HG03039 (cell line): ENCODE results near the gene PSMD2.

Experiments used
- ATAC-seq: cut with Tn5 transposase; IDR thresholded peaks from one replicate; pipeline ENCODE4 v1.9.1; 2021; ENCODE audit warnings: mild to moderate bottlenecking, moderate library complexity; ENCODE audit not compliant: unreplicated experiment

Gene PSMD2

GRCh38 chr3:184315871-184316661, 17.0 kb downstream of the PSMD2 start:
- ATAC-seq = no peak

GRCh38 chr3:184316792-184317191, 17.8 kb downstream of the PSMD2 start:
- no peak for ATAC-seq

DNA sequence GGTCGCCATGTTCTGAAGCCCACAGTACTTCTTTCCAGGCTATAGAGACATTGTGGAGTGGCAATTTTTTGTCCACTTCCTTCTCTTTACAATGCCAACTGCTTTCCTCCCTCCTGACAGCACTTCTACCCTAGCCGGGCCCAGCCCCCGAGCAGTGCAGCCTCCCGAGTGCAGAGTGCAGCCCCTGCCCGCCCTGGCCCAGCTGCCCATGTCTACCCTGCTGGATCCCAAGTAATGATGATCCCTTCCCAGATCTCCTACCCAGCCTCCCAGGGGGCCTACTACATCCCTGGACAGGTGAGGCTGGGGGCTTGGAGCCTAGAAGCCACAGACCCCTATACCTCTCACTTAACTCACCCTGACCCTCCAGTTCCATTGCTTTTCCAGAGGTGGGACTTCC, 18.2 kb downstream of the PSMD2 start:
- no peak for ATAC-seq

DNA sequence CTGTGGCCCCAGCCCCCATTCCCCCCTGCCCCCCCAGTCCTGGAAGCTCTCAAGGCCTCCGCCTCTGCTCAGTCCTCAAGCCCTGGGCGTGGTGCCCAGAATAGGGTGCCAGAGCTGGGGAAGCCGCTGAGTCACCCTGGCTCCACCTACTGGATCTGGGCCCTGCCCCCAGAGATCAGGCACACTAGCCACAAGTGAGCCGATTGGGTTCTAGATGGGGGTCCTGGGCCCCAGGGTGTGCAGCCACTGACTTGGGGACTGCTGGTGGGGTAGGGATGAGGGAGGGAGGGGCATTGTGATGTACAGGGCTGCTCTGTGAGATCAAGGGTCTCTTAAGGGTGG, 21.0 kb downstream of the PSMD2 start:
- ATAC-seq = no peak

- no peak for ATAC-seq
These were observed 22.6 kb downstream of the PSMD2 start for GRCh38 chr3:184321666-184322065.

DNA sequence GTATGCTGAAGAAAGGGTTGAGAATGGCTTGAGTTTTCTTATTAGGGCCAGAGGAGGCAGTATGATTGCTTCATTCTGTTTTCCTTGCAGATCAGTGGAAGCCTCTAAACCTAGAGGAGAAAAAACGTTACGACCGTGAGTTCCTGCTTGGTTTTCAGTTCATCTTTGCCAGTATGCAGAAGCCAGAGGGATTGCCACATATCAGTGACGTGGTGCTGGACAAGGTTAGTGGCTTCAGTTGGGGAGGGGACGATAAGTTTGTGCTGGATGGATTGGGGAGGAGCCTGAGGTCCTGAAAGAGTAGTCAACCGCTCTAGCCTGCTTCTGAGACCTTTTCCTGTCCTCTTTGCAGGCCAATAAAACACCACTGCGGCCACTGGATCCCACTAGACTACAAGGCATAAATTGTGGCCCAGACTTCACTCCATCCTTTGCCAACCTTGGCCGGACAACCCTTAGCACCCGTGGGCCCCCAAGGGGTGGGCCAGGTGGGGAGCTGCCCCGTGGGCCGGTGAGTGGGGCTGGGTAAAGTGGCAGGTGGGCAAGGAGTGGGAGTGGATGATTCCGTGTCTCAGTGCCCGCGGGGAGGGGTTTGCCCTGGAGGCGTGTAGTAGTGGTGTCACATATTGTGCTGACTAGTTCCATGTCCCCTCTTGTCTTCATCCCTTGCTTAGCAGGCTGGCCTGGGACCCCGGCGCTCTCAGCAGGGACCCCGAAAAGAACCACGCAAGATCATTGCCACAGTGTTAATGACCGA, 23.9 kb downstream of the PSMD2 start:
- ATAC-seq = no peak

DNA sequence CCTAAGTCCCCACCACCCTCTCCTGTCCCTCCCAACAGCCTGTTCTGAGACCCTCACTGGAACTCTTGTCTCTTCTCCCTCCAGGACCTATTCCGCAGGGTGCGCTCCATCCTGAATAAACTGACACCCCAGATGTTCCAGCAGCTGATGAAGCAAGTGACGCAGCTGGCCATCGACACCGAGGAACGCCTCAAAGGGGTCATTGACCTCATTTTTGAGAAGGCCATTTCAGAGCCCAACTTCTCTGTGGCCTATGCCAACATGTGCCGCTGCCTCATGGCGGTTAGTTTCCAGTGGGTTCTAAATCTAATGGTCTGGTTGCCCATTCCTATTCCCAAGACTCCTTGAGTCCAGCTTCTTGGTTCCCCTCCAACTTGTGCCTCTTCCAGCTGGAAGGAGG, 24.7 kb downstream of the PSMD2 start:
- no peak for ATAC-seq

DNA sequence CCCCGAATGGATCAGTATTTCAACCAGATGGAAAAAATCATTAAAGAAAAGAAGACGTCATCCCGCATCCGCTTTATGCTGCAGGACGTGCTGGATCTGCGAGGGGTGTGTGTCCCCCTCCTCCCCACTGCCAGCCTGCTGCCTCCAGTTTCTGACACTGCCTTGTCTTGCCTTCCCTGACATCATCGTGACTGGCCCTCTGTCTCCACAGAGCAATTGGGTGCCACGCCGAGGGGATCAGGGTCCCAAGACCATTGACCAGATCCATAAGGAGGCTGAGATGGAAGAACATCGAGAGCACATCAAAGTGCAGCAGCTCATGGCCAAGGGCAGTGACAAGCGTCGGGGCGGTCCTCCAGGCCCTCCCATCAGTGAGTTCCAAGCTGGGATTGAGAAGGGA, 26.2 kb downstream of the PSMD2 start:
- ATAC-seq = no peak

DNA sequence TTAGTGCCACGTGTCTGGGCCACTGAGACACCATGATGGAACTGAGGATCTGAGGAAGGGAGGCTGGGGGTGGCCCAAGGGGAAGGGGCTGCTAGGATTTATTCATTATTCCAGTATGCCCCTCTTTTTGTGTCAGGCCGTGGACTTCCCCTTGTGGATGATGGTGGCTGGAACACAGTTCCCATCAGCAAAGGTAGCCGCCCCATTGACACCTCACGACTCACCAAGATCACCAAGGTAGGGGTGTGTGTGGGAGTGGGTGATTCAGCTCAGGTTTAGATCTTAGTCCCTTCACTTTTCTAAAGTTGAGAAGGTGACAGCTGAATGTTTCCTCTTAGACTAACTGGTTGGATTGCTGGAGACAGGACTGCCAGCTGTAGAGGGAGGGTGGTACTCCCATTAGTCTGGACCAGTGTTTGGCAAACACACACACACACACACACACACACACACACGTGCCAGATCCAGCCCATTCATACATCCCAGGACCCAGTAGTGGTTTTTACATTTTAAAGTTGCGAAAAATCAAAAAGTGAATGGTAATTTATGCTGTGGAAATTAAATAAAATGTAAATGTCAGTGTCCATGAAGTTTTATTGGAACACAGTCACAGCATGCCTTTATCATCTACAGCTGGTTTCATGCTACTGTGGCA, 26.8 kb downstream of the PSMD2 start:
- ATAC-seq = no peak

GRCh38 chr3:184327171-184327570, 28.1 kb downstream of the PSMD2 start:
- no peak for ATAC-seq

DNA sequence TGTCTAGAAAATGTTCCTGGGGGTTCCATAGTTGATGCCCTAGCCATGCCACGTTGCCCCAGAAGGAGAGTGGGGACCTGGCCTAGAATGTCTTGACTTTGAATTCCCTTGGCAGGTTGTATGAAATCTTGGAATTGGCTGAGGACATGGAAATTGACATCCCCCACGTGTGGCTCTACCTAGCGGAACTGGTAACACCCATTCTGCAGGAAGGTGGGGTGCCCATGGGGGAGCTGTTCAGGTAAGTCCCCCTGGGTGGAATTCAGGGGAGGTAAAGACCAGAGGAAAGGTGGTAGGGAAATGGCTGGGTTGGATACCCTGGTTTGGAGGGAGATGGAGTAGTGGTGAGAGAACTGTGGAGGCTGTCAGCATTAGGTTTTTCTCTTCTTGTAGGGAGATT, 29.5 kb downstream of the PSMD2 start:
- ATAC-seq = no peak

DNA sequence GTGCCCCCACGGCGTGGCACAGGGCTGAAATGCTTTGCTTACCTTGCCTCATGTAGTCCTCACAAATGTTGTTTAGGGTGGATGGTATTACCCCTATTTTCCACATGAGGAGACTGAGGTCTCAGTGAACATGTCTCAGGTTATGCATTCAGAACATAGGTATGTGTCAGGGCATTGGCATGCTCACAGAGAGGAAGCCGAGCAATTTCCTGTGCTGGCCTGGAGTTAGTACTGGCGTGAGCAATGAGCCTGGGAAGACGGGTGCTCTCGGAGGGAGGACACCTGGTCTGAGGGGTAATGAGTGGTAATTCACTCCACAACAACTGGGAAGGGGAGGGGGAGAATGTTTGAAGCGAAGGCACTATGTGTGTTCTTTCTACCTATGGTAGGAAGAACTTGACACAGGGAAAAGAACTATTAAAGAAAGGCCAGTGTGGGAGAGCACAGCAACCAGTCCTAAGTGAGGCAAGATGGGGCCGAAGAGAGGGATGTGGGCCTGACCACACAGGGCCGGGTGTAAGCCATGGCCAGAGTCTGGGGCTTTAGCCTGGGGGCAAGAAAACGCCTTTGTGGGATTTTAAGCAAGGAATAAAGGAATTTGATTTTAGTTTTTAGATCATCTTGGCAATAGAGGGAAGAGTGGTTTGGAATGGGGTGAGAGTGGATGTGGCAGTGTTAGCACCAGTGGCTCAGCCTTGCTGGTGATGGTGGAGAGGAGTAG, 33.5 kb downstream of the PSMD2 start:
- no peak for ATAC-seq

GRCh38 chr3:184333190-184333589, 34.1 kb downstream of the PSMD2 start:
- ATAC-seq = no peak

DNA sequence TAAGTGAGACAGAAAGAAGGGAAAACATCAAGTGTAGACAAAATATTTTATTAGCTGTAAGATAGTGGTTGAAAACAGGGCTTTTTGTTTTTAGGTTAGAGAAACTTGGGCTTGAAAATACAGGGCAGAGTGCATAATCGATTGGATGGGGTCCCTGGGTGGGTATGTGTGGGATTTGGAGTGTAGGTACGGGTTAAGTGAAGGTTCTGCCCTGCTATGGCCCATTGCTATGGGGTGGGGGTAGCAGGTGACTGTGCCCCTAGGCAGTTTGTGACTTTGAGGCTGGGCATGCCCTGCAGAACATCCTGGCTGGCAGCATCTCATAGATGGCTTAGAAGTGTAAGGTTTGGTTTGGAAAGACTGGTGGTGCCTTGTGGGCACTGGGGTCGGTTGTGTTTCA, 34.7 kb downstream of the PSMD2 start:
- ATAC-seq = no peak

DNA sequence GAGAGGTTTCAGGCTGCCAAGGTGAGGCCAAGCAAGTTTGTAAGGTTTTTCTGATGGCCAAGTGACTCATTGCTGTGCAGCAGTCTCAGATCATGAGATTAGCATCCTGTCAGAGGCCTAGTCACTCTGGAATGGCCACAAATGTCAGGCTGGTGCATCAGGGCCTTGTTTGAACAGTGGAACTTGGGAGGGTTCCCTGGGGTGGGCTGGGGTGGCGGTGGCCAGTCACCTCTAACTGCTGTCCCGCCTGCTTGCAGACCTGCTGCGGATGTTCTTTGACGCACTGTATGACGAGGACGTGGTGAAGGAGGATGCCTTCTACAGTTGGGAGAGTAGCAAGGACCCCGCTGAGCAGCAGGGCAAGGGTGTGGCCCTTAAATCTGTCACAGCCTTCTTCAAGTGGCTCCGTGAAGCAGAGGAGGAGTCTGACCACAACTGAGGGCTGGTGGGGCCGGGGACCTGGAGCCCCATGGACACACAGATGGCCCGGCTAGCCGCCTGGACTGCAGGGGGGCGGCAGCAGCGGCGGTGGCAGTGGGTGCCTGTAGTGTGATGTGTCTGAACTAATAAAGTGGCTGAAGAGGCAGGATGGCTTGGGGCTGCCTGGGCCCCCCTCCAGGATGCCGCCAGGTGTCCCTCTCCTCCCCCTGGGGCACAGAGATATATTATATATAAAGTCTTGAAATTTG, 35.6 kb downstream of the PSMD2 start:
- no peak for ATAC-seq

DNA sequence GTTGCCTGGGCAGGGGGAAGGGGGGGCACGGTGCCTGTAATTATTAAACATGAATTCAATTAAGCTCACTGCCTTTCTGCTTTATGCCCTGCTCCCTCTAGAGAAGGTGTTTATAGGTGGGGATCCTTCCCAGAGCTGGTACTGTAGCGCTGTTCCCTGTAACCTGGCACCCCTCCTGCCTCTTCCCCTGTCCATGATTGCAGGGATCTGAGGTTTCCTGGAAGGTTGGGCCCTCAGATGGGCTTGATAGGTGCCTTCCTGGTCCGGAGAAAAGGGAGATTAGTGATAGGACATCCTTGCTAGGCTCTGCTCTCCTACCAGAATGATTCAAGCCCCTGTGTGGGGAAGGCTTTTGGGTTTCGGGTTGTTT, 36.2 kb downstream of the PSMD2 start:
- no peak for ATAC-seq

- ATAC-seq = peak; percentile 64
These were observed 36.9 kb downstream of the PSMD2 start for GRCh38 chr3:184335661-184336546.

DNA sequence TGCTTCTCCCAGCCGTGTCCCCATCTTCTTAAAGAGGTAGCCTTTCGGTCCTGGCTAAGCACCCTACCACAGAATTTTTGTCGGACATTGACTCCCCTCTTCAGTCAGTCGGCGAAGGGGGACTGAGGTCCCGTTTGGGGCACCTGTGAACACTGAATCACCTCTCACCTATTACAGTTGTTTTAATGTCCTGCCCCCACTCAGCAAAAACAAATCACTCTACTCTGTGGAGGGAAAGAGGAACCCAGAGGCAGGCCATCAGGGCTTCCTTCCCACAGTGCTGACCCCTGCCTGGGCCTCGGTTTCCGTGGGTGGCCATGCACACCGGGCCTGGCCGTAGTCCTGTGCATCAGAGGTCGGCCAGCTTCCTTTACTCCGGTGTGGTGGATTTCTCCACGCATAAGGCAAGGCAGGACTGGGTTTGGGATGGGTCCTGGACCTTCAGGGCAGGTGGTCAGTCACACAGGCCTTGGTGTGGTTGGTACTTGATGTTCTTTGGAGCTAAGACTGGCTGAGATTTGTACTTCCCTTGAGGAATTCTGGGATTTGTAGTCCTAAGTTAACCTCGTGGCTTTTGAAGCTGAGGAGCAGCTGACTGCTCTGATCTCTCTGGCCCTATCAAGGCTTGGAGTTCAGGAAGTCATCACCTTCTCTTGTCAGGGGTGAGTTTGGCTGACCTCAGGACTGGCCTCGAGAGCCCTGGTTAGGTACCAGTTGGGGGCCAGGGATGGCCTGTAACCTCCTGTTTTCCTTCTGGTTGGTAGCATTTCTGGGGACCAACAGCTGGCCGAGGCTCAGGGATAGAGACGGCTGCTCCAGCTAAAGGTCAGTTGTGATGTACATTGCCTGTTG, 37.7 kb downstream of the PSMD2 start:
- no peak for ATAC-seq

- no peak for ATAC-seq
These were observed 38.3 kb downstream of the PSMD2 start, which contains the start of gene FAM131A for GRCh38 chr3:184337399-184337714. Gene FAM131A, plus strand, starts transcription at chr3:184337600. Its CDS starts 31 bp downstream, at chr3:184337631.
